Trophoblast cell (in vitro differentiated cells and primary cell): ENCODE results near the gene LDLRAD3.
"Not testable (repeated sequence)": the region's sequence is repeated elsewhere in the genome, so short reads cannot be mapped to it uniquely, and the experiment has no call there.

Source experiments
- DNase-seq, 2 donors: peaks; one replicate each; pipeline ENCODE4 v3.0.0-alpha.2; 2016
- H2AFZ ChIP-seq: 2 replicates; pipeline ENCODE4 v1.6.1; 2013; ENCODE audit warnings: low read length, moderate library complexity, mild to moderate bottlenecking; ENCODE audit not compliant: insufficient read depth, poor library complexity
- H2AK5ac ChIP-seq: 2 replicates; pipeline ENCODE4 v1.6.1; 2013; ENCODE audit warnings: mild to moderate bottlenecking, low read length
- H2BK120ac ChIP-seq: 2 replicates; pipeline ENCODE4 v1.6.1; 2013; ENCODE audit warnings: low read length, mild to moderate bottlenecking, moderate library complexity; ENCODE audit not compliant: insufficient read depth, poor library complexity
- H2BK12ac ChIP-seq: 2 replicates; pipeline ENCODE4 v1.6.1; 2013; ENCODE audit warnings: mild to moderate bottlenecking, low read length, moderate library complexity
- H2BK5ac ChIP-seq: 2 replicates; pipeline ENCODE4 v1.6.1; 2013; ENCODE audit warnings: low read length, low read depth, moderate library complexity, mild to moderate bottlenecking; ENCODE audit not compliant: poor library complexity
- H3K14ac ChIP-seq: 2 replicates; pipeline ENCODE4 v1.6.1; 2013; ENCODE audit warnings: mild to moderate bottlenecking, low read length
- H3K18ac ChIP-seq: 2 replicates; pipeline ENCODE4 v1.6.1; 2013; ENCODE audit warnings: mild to moderate bottlenecking, low read length
- H3K23ac ChIP-seq: 2 replicates; pipeline ENCODE4 v1.6.1; 2013; ENCODE audit warnings: low read length
- H3K27ac ChIP-seq: 2 replicates; pipeline ENCODE4 v1.5.1; 2013; ENCODE audit warnings: low read depth, mild to moderate bottlenecking, inconsistent platforms, low read length, moderate library complexity
- H3K27me3 ChIP-seq: 2 replicates; pipeline ENCODE4 v1.6.1; 2013; ENCODE audit warnings: inconsistent platforms, mild to moderate bottlenecking, low read length, moderate library complexity; ENCODE audit not compliant: insufficient read depth
- H3K36me3 ChIP-seq, 2 experiments: 1 replicate in 1 of 2; 2 replicates in 1 of 2; pipeline ENCODE4 v1.6.1; 2013; ENCODE audit warnings: low read length in 2 of 2, mild to moderate bottlenecking in 2 of 2, moderate library complexity in 1 of 2; ENCODE audit not compliant: insufficient read depth in 2 of 2, control insufficient read depth in 1 of 2
- H3K4ac ChIP-seq: 2 replicates; pipeline ENCODE4 v1.6.1; 2013; ENCODE audit warnings: low read depth, mild to moderate bottlenecking, low read length, moderate library complexity
- H3K4me1 ChIP-seq, 2 experiments: 1 replicate in 1 of 2; 2 replicates in 1 of 2; pipeline ENCODE4 v1.6.1; 2013; ENCODE audit warnings: low read length in 2 of 2, mild to moderate bottlenecking in 2 of 2, moderate library complexity in 1 of 2; ENCODE audit not compliant: insufficient read depth in 2 of 2, control insufficient read depth in 1 of 2
- H3K4me2 ChIP-seq: 2 replicates; pipeline ENCODE4 v1.6.1; 2013; ENCODE audit warnings: inconsistent platforms, mild to moderate bottlenecking, low read length, moderate library complexity
- H3K4me3 ChIP-seq: 2 replicates; pipeline ENCODE4 v1.5.1; 2013; ENCODE audit warnings: mild to moderate bottlenecking, low read depth, low read length, inconsistent platforms
- H3K79me1 ChIP-seq: one replicate; pipeline ENCODE4 v1.6.1; 2013; ENCODE audit warnings: low read length
- H3K79me2 ChIP-seq: 2 replicates; pipeline ENCODE4 v1.6.1; 2013; ENCODE audit warnings: low read length, mild to moderate bottlenecking; ENCODE audit not compliant: control insufficient read depth, insufficient read depth, poor library complexity
- H3K9ac ChIP-seq: 2 replicates; pipeline ENCODE4 v1.6.1; 2013; ENCODE audit warnings: mild to moderate bottlenecking, low read length
- H3K9me3 ChIP-seq: 2 replicates; pipeline ENCODE4 v1.6.1; 2013; ENCODE audit warnings: low read depth, mild to moderate bottlenecking, control low read depth, inconsistent platforms, low read length; ENCODE audit not compliant: insufficient read depth
- H4K12ac ChIP-seq: 2 replicates; pipeline ENCODE4 v1.6.1; 2013; ENCODE audit warnings: low read depth, mild to moderate bottlenecking, low read length, moderate library complexity
- H4K8ac ChIP-seq: 2 replicates; pipeline ENCODE4 v1.6.1; 2013; ENCODE audit warnings: low read depth, mild to moderate bottlenecking, low read length, moderate library complexity
- H4K91ac ChIP-seq: one replicate; pipeline ENCODE4 v1.6.1; 2013; ENCODE audit warnings: low read depth, mild to moderate bottlenecking, low read length, moderate library complexity
- WGBS: extraction: QIAGEN DNeasy Blood & Tissue Kit; methylation state at CpG from one replicate; pipeline ENCODE4 v1.1.7; 2013; ENCODE audit warnings: missing lambda C conversion rate; ENCODE audit not compliant: insufficient read length, insufficient coverage; ENCODE audit errors: extremely low coverage; 5-methylcytosine and 5-hydroxymethylcytosine counted together

Gene LDLRAD3

GRCh38 chr11:36011574-36011973 is 67.7 kb downstream of the LDLRAD3 start:
- Histone ChIP-seq H2BK12ac (no peak overlapping the region), H2BK120ac (no peak overlapping the region), H3K79me2 (no peaks in the 10 kb centered on the region), H2BK5ac (no peak overlapping the region), H3K4me1 (peaks cover 0 to 6% of the 10 kb centered on the region in 2 experiments), H3K4me2 (no peak overlapping the region), H3K18ac (no peak overlapping the region), H2AFZ (no peak overlapping the region), H4K12ac (no peak overlapping the region), H3K4ac (no peak overlapping the region), H3K36me3 (no peaks in the 10 kb centered on the region), H3K14ac (no peak overlapping the region), H2AK5ac (no peak overlapping the region), H3K27me3 (no peaks in the 10 kb centered on the region), H3K9me3 (no peaks in the 10 kb centered on the region), H3K27ac (no peak overlapping the region), H4K8ac (no peak overlapping the region), H3K9ac (no peak overlapping the region), H3K79me1 (no peaks in the 10 kb centered on the region), H3K23ac (no peak overlapping the region), H3K4me3 (no peak overlapping the region), H4K91ac (no peak overlapping the region)
- no peak for DNase-seq
- no CpG with 5 or more reads among the region's 5 CpGs for WGBS

- no peak overlapping the region for H4K8ac ChIP-seq
- H2AFZ ChIP-seq: no peak overlapping the region
- DNase-seq: peak; percentile 54 to 87
- no peak overlapping the region for H3K4me2 ChIP-seq
- no peaks in the 10 kb centered on the region for H3K79me1 ChIP-seq
- no peaks in the 10 kb centered on the region for H3K27me3 ChIP-seq
- no peak overlapping the region for H3K9ac ChIP-seq
- peaks cover 0 to 4% of the 10 kb centered on the region in 2 experiments for H3K4me1 ChIP-seq
- no peak overlapping the region for H4K12ac ChIP-seq
- no peak overlapping the region for H3K4ac ChIP-seq
- no peak overlapping the region for H3K18ac ChIP-seq
- no peak overlapping the region for H2BK120ac ChIP-seq
- H2BK12ac ChIP-seq: no peak overlapping the region
- no peaks in the 10 kb centered on the region for H3K9me3 ChIP-seq
- WGBS: no CpG with 5 or more reads among the region's 5 CpGs
- H3K79me2 ChIP-seq: no peaks in the 10 kb centered on the region
- no peak overlapping the region for H2AK5ac ChIP-seq
- no peak overlapping the region for H3K4me3 ChIP-seq
- no peaks in the 10 kb centered on the region for H3K36me3 ChIP-seq
- no peak overlapping the region for H2BK5ac ChIP-seq
- H3K27ac ChIP-seq: no peak overlapping the region
- H3K23ac ChIP-seq: no peak overlapping the region
- H4K91ac ChIP-seq: no peak overlapping the region
- no peak overlapping the region for H3K14ac ChIP-seq
These were observed 68.6 kb downstream of the LDLRAD3 start for GRCh38 chr11:36012455-36012854.

- no peaks in the 10 kb centered on the region for H3K4me1 ChIP-seq
These were observed 69.1 kb downstream of the LDLRAD3 start for GRCh38 chr11:36012979-36013378.

GRCh38 chr11:36013446-36013845 is 69.6 kb downstream of the LDLRAD3 start:
- not testable (repeated sequence) for H2BK12ac ChIP-seq, H3K9me3 ChIP-seq, H3K27me3 ChIP-seq, H3K36me3 ChIP-seq, H3K79me1 ChIP-seq, H3K27ac ChIP-seq, H3K23ac ChIP-seq, H3K4me1 ChIP-seq, H2BK120ac ChIP-seq, H4K8ac ChIP-seq, H2AK5ac ChIP-seq, H3K14ac ChIP-seq, H3K18ac ChIP-seq, H4K12ac ChIP-seq, H2BK5ac ChIP-seq, H3K4me2 ChIP-seq, DNase-seq, H4K91ac ChIP-seq, H2AFZ ChIP-seq, H3K4ac ChIP-seq, H3K9ac ChIP-seq, H3K4me3 ChIP-seq, H3K79me2 ChIP-seq
- WGBS: no CpG with 5 or more reads among the region's 1 CpG

More at GRCh38 chr11:36012979-36013378, 69.1 kb downstream of the LDLRAD3 start:
- Histone ChIP-seq H3K23ac (no peak overlapping the region), H2BK12ac (no peak overlapping the region), H3K79me2 (no peaks in the 10 kb centered on the region), H3K36me3 (no peaks in the 10 kb centered on the region), H3K4me2 (no peak overlapping the region), H3K27ac (no peak overlapping the region), H3K14ac (no peak overlapping the region), H4K12ac (no peak overlapping the region), H3K18ac (no peak overlapping the region), H2BK5ac (no peak overlapping the region), H3K79me1 (no peaks in the 10 kb centered on the region), H3K9ac (no peak overlapping the region), H3K9me3 (no peaks in the 10 kb centered on the region), H3K27me3 (no peaks in the 10 kb centered on the region), H3K4me3 (no peak overlapping the region), H4K91ac (no peak overlapping the region), H2BK120ac (no peak overlapping the region), H2AK5ac (no peak overlapping the region), H4K8ac (no peak overlapping the region), H3K4ac (no peak overlapping the region), H2AFZ (no peak overlapping the region)
- no CpG with 5 or more reads among the region's 2 CpGs for WGBS
- DNase-seq: peak; percentile 24 to 94
